GM18526 (cell line): ENCODE measurements around the gene EFCAB6.

Experiments used
- POLR2A ChIP-seq: IDR thresholded peaks from 3 replicates; pipeline ENCODE4 v1.6.1; 2011; ENCODE audit not compliant: insufficient read length; ENCODE audit errors: extremely low read depth

The EFCAB6 gene

GRCh38 chr22:43533656-43534428 lies 278.3 kb downstream of the EFCAB6 start:
- no peak for TF ChIP-seq POLR2A

DNA sequence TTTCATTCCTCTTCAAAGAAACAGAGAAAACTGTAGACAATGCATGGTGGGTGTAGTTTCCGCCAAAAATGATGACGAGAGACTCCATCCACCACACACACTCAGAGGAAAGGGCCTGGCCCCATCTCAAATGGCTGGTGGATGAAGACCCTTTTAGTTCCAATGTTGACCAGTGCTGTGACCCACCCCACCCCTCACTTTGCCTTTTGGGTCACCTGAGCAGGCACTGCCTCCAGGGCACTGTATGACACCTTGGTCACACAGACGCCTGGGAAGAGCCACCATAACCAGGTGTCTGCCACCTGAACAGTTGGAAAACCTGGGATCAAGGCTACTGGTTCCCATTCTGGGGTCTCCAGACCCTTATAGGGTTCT lies 279.0 kb downstream of the EFCAB6 start:
- no peak for TF ChIP-seq POLR2A

DNA sequence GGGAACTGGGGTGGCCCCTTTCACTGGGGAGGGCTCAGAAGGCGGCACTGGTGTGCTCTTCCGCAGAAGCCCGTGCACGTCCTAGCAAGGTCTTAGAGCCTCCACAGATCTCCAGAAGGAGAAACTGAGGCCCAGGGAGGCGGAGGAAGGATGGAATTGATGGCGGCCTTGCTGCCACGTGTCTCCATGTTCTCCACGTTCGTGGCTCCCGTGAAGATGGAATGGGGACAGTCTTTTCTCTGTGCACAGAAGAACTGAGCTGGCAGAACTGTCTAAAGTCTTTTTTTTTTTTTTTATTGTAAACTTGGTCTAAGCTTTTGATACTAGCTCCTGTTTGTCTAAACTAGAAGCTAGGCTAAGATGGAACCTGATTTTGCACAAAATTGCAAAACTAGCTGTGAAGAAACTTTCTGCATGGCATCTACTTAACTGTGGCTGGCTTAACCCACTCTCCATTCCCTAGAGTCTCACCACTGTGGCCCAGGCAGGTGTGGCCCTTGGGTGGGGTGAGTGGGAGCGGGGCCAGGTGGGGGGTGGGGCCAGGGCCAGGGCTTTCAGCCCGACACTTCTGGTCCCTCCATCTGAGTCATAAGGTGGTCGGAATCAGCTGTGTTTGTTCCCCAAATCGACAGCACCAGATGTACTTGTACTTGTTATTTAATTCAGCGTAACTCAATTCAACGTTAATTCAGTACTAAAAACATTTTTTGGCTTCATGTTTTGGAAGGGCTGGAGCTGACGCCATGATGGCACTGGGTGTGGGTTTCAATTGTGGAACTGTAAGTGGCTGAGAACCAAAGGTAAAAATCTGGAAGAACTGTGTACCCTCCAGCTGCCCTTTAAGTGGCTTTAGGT lies 279.6 kb downstream of the EFCAB6 start:
- TF ChIP-seq POLR2A = no peak

DNA sequence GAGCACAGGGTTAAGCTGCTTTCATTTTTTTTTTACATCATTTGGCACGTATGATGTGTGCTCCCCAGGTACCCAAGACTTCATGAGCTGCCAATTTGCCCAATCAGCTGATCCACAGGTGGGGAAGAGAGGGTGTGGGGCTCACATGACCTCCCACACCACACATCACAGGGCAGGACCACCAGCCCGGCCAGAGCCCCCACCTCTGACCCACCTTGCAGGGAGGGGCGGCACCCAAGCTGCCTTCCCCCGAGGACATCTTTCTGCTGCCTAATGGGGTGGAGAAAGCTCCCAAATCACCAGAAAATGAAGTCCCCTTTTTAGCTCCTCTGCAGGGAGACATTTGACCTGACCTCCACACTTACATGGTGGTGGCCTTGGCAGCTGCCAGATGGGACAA lies 280.5 kb downstream of the EFCAB6 start:
- no peak for TF ChIP-seq POLR2A

DNA sequence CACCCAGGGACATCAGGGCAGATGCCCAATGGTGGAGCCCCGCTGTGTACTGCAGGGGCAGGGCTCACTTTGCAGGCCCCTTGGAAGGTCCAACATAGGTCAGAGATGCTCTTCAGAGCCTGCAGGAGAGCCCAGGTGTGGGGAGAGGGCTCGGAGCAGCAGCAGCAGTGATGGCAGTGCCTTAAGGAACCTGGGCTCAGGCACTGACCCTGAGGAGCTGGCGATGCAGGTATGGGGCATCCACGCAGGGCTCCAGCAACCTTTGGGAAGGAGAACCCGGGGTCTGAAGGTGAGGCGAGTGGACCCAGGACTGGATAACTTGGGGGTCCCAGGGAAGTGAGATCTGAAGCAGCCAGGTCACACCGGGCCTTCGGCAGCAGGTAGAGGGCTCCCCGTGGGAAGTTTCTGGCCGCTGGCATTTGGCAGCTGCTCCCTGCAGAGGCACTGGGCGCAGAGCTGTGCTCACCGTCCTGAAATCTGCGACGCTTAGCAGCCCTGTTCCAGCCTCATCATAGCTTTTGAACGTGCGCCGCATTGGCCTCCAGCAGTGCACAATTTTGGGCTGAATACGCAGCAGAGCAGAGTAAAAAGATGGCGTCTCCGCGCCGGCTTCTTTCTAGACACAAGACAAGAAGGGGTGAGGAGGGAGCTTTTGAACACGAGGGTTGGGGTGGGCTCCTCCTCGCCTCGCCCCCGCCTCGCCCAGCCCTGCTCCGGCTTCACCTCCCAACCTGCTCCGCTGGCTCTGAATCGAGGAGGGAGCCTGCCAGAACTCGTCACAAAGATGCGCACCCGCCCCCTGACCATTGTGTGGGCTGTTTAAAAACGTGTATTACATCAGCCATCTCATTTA lies 281.5 kb downstream of the EFCAB6 start:
- no peak for TF ChIP-seq POLR2A

DNA sequence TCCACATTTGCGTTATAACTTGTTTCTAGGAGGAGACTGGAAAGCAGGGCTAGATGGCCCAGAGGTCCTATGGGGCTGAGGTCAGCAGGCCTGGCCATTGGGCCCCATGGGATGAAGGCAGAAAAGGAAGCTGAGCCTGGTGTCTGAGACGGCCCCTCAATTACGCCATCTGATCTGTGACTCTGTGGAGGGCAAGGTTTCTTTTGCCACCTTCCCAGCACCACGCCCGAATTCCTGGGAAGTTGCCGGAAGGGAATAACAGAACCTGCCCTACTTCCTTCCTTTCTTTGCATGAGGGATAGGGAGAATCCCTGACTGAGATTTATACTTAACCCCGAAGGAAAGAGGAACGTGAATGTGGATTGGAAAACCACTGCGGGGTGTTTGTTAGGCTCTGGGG lies 282.2 kb downstream of the EFCAB6 start:
- no peak for TF ChIP-seq POLR2A

- no peak for TF ChIP-seq POLR2A
Observed at GRCh38 chr22:43529461-43529860, 282.6 kb downstream of the EFCAB6 start.

DNA sequence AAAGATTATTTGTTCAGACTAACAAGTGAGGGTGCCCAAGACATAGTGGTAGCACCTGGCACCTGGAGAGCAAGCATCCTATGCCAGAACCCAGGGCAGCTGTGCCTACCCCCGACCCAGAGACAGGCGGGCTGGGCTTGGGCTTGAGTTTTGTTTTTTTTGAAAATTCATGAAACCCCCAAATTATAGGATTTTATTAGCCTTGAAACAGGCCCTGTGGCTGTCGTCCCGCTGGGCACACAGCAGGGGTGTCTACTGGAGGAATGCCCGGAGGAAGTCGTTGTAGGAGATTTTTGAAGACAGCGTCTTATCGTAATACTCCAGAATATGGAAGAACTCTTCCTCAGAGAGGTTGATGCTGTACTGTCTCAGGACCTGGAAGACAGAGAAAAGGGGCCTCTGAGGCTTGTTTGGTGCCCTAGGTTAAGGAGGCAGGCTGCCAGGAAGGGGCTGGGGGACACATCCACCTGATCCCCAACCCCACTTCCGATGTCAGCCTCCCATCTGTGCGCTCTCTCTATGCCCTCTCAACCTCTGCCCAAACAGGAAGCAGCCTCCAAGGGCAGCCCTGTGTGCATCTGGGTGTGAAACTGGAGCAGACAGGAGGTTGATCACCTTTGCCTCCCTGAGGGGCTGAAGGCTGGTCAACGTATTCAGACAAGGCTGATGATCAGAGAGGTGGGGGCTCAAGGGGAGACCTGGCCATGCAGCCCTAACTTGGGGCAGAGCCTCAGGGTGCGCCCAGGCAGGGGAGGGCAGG lies 283.3 kb downstream of the EFCAB6 start:
- TF ChIP-seq POLR2A = no peak

- no peak for TF ChIP-seq POLR2A
Observed at GRCh38 chr22:43526946-43527345, 285.2 kb downstream of the EFCAB6 start.

GRCh38 chr22:43526117-43526655 lies 285.9 kb downstream of the EFCAB6 start:
- TF ChIP-seq POLR2A = no peak

- TF ChIP-seq POLR2A = no peak
Observed at GRCh38 chr22:43521716-43522115, 290.4 kb downstream of the EFCAB6 start.

DNA sequence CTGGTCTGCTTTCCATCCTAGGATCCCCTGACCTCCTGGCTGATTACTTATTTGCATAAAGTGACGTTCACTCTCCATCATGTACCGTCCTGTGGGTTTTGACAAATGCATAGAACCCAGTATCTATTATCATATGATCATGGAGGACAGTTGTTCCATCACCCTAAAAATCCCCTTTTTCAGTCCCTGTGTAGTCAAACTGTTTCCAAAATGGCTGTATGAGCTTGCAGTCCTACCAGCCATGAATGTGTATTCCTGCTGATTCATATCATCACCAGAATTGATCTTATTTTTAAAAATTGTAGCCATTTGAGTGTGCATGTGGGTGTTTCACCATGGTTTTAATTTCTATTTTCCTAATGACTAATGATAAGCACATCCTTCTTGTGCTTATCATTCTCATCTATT lies 291.5 kb downstream of the EFCAB6 start:
- no peak for TF ChIP-seq POLR2A

- TF ChIP-seq POLR2A = no peak
Observed at GRCh38 chr22:43516996-43517635, 295.0 kb downstream of the EFCAB6 start.

DNA sequence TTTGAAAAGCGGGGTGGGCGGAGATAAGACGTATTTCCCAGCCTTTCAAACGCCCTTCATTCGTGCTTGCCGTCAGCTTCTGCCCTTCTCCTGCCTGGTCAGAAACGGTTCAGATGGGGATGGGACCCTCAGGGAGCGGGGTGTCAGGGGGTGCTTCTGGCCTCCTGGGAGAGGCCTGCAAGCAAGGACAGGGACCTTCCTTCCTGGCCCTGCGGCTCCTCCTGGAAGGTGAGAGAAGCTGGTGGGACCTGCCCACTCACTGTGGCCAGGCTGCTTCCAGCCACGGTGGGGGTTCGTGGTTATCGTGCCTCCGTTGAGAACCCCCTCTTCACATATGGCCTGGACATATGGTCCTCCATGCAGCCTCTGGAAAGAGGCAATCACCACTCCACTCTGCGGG lies 295.7 kb downstream of the EFCAB6 start:
- TF ChIP-seq POLR2A = no peak
